Epithelial cell of umbilical artery (primary cell): Measurements from ENCODE around the gene RABGGTA. TPM values are rescaled to one million over a fixed set of nuclear protein-coding genes. Genes with fewer than 3 reads are reported as not detected.

Experiments used
- total RNA-seq: library from RNA; depleted of rRNA; stranded (reverse); fragments of >200 nt; gene quantifications from 2 replicates; pipeline ENCODE4 v1.2.3, GENCODE V29; 2014

RABGGTA gene, protein sequence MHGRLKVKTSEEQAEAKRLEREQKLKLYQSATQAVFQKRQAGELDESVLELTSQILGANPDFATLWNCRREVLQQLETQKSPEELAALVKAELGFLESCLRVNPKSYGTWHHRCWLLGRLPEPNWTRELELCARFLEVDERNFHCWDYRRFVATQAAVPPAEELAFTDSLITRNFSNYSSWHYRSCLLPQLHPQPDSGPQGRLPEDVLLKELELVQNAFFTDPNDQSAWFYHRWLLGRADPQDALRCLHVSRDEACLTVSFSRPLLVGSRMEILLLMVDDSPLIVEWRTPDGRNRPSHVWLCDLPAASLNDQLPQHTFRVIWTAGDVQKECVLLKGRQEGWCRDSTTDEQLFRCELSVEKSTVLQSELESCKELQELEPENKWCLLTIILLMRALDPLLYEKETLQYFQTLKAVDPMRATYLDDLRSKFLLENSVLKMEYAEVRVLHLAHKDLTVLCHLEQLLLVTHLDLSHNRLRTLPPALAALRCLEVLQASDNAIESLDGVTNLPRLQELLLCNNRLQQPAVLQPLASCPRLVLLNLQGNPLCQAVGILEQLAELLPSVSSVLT
- 13.2 and 27.3 TPM in 2 replicates for total RNA-seq

DNA sequence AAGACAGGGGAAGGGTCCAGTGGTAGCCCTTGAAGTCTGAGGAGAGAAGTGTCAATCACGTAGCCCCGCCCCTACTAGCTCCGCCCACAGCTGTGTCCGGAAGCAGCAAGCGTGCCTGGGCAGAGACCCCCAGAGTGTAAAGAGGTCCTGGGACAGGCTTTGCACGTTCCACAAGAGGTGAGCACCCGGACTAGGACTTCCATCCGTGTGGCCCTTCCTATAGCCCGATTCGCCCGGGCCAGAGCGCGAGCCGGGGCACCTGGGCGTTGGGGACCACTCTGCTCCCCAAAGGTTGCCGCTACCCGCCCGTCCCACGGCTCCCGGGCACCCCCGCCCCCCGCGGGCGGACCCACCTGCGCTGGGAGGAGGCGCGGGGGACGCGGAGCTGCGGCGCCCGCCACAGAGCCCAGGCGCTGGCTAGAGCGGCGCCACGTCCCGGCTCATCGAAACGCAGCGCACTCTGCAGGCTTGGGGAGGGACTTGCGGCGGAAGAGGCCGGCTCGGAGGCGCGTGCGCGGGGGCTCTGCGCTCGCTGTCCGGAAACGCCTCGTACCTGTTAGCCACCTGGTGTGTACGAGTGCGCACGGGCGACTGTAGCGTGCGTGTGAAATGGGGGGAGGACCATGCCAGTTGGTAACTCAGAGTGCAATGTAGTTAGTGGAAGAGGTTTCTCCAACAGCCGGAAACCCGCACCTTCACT lies at the start of gene RABGGTA:
TSS of gene RABGGTA (minus strand) at position 464 of the 700 bp plus-strand sequence. CDS start 482 bp downstream, outside the sequence.

DNA sequence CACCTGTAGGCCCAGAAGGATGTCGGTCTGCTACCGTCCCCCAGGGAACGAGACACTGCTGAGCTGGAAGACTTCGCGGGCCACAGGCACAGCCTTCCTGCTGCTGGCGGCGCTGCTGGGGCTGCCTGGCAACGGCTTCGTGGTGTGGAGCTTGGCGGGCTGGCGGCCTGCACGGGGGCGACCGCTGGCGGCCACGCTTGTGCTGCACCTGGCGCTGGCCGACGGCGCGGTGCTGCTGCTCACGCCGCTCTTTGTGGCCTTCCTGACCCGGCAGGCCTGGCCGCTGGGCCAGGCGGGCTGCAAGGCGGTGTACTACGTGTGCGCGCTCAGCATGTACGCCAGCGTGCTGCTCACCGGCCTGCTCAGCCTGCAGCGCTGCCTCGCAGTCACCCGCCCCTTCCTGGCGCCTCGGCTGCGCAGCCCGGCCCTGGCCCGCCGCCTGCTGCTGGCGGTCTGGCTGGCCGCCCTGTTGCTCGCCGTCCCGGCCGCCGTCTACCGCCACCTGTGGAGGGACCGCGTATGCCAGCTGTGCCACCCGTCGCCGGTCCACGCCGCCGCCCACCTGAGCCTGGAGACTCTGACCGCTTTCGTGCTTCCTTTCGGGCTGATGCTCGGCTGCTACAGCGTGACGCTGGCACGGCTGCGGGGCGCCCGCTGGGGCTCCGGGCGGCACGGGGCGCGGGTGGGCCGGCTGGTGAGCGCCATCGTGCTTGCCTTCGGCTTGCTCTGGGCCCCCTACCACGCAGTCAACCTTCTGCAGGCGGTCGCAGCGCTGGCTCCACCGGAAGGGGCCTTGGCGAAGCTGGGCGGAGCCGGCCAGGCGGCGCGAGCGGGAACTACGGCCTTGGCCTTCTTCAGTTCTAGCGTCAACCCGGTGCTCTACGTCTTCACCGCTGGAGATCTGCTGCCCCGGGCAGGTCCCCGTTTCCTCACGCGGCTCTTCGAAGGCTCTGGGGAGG lies 39.5 kb upstream of the RABGGTA start, which contains the start of gene LTB4R:
TSS of gene LTB4R (plus strand) at position 857 of the 959 bp plus-strand sequence. CDS start 4,150 bp downstream, outside the sequence.

DNA sequence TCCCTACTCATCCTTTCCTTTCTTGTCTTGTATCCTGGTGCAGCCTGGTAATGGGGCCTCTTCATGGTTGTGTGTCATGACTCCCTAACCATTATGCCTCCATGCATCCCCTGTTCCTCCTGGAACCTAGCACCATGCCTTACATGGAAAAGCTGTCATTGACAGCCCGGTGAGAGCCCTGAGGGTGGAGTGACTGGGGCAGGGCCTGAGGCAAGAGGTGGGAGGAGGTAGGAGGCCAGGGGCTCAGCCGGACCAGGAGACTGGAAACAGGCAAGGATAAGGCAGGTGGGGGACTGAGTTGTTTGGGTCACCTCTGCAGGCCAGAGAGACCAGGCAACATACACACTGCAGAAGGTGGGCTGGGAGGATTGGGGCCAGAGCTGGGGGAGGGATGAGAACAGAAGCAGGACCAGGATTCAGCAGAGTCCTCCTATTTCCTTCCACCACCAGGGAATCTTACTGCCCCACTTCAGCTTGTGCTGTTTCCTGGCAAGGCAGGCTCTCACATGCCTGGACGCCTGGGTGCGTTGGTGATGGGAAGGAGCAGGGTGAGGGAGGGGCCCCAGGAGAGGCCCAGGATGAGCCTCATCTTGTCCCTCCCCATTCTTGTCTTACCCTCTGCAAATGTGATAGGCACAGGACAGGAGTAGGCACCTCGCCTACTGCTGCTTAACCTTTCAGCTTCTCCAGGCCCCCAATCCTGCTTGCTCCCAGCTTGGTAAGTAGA lies 38.3 kb upstream of the RABGGTA start, which contains the start of gene LTB4R2:
TSS of gene LTB4R2 (plus strand) at position 603 of the 727 bp plus-strand sequence. CDS start 525 bp downstream, outside the sequence.

DNA sequence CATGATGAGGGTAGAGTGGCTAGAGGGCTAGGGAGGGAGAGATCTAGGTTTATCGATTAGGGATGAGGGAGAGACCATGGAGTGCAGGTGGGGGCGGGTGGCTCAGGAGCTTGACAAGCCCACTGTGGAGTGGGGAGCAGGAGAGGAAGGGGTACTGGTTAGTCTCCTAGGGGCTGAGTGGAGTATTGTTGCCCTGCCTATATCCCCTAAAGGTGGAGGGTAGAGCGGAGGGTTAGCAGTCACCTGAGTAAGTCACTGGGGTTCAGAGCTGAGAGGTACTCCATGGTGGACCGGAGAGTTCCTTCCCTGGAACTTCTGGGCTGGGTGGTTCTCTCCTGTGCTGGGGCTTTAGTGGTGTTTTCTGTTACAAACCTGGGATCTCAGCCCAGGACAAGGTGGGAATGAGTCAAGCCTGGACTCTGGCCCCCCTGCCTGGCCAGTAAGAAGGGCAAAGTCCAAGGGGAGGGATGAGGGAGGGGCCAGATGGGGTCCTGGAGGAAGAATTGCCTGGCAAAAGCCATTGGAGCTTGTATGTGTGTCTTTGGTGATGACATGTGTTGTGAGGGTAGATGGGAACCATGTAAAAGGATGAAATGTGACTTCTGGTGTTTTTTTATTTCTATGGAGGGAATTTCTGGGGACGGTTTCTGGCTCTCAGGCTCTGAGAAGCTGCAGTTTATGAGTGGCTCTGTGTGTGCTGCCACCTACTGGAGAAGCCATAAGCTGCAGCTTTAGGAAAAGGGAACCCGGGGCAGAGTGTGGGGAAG lies 36.4 kb upstream of the RABGGTA start, which contains the start of gene CIDEB:
TSS of gene CIDEB (minus strand) at position 403 of the 767 bp plus-strand sequence. CDS start at position 284, 119 bp downstream.

DNA sequence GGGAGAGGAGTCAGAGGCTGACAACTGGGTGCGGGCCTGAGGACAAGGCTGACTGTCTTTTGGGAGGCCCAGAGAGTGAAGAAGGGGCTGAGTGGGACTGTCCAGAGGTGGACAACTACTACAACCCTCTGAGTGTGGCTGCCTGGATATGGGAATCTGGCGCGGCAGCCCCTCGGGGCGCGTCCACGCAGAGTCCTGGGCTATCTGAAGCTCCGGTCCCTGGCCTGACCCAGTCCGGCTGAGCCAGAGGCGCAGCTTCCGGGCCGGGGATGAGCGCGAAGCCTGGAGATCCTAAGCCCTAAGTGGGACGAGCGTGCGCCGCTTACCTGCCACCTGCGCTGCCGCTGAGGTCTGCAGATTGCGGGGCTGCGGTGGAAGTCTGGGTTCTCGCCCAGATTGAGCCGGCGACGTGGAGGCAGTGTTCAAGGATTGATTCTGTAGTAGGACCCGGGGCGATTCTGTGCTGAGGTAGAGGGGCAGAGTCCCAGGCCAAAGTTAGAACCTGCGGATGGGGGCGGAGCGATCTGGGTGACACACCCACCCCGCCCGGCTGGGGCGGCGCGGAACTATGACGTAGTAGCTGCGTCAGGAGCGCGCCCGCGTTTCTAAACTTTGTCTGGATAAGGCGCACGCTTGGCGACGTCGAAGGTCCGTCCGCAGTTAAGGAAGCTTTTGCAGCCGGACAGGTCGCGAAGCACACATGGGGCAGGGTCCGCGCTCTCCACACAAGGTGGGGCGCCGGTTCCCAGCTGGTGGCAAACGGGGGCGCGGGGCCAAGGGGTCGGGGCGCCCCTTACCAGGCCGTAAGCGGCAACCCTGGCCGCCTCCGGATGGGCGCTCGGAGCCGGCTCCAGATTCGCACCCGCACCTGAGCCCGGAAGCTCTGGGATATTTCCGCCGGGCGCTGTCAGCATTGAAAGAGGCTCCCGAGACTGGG lies 28.1 kb upstream of the RABGGTA start, which contains the start of the genes DHRS1 and NOP9:
TSS of gene DHRS1 (minus strand) at position 526 of the 937 bp plus-strand sequence. CDS start 674 bp downstream, outside the sequence.
TSS of gene NOP9 (plus strand) at position 596 of the 937 bp plus-strand sequence. CDS start at position 701, 105 bp downstream.

DNA sequence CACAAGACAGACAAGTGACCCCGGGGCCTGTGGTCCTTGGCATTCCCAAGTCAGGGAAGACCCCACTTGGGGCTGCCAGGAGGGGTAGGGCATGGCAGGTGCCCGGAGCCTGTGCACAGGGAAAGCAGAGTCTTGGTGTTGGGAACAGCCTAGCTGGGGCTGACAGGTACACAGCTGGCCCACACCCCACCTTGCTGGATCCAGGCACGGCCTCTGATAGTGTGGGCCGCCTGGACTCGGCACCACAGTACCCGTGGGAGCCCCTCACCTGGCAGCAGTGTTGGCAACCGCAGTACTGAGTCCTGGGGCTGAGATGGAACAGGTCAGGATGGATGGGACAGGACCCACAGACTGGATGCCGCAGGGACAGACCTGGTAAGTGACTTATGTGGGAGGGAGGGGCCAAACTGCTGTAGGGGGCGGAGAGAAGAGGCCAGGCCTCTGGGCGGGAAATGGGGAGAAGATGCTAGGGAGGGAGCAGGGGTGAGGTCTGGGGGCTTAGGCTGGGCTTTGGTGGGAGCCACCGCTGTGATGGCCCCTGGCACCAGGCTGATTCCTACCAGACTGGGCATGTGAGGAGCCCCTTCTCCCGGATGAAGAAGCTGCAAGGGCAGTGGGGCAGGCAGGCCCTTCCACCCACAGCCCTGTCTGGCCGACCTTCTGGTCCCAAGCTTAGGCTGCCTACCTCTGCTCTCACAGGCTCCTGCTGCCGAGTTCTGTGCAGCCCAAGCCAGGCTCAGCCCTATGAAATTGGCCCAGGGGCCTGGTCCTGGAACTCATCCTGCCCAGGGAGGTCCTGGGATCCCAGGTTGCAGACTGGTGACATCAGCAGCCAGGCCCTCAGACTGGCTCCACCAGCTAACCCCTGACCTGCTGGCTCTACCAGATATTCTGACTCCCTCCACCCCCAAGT lies 8.3 kb downstream of the RABGGTA start, which contains the start of gene TGM1:
TSS of gene TGM1 (minus strand) at position 357 of the 913 bp plus-strand sequence. CDS start 825 bp downstream, outside the sequence.

DNA sequence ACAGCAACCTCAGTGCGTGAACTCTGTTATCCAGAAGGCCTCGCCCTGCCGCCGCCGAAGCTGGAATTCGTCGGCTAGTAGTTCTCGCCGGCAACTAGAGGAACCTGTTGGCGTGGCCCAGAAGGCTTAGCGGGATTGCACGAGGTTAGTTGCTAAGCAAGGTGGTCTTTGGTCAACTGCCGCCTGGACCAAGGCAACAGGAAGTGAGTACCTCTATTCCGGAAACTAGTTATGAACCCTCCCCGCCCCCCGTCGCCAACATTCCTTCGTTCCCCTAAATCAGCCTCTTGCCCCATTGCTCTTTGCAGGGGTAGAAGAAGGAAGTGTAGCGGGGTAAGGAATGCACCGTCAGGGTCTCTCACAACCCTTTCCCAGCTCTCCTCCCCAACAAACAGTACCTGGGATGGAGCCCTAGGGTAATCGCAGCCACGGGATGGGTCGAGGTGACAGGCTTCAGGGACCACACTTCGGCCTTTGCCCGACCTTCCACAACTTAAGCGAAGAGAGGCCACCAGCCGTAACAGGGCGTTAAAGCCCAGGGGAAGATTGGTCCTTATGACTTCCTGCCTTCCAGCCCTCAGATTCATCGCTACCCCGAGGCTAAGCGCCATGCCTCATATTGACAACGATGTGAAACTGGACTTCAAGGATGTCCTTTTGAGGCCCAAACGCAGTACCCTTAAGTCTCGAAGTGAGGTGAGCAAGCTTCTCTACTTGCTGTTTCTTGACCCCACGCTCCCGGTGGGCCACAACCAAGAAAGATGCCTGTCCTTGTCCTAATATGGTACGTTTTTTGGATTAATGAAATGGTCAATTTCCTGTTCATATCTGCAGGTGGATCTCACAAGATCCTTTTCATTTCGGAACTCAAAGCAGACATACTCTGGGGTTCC lies 38.5 kb downstream of the RABGGTA start, which contains the start of gene GMPR2:
TSS of gene GMPR2 (plus strand) at position 285 of the 893 bp plus-strand sequence. CDS start at position 610, 325 bp downstream.

DNA sequence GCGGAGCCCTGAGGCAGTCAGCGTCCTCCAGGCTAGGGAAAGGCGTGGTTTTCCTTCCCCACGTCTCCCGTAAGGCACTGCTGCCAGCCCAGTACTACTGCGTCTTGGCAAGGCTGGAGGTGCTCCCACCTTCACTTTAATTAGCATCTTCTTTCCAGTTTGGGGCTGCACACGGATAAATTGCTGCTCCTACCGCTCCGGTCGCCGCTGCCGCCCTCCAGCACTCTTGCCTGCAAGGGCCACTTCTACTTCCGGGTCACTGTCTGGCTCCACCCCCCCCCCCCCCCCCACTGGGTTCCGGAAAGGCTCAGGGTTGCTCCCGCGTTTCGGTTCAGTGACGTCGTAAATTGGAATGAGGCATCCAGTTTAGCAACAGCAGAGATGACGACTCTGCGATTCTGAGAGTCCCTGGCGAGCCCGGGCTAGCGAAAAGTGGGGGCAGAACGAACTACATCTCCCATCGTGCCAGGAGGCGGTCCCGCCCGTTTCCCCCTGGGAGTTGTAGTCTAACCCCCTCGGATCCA lies 39.2 kb downstream of the RABGGTA start, which contains the start of gene NEDD8:
TSS of gene NEDD8 (minus strand) at position 247 of the 524 bp plus-strand sequence. CDS start at position 147, 100 bp downstream.

Other genes starting within 250 kb of the RABGGTA start
- not detected in 2 replicates for gene CARMIL3, start 219.6 kb downstream of the RABGGTA start, total RNA-seq
- gene CPNE6, start 200.0 kb downstream of the RABGGTA start, total RNA-seq = not detected in 2 replicates
- 10.4 and 21.4 TPM in 2 replicates for gene PCK2, start 177.3 kb downstream of the RABGGTA start, total RNA-seq
- 43.5 and 91.6 TPM in 2 replicates for gene DCAF11, start 156.8 kb downstream of the RABGGTA start, total RNA-seq
- gene NRL, start 156.6 kb downstream of the RABGGTA start, total RNA-seq = 0.32 and 0.76 TPM in 2 replicates
- gene FITM1, start 140.9 kb downstream of the RABGGTA start, total RNA-seq = under 0.01 TPM in 1 of 2 replicates, not detected in the other
- gene PSME1, start 135.4 kb downstream of the RABGGTA start, total RNA-seq = 105 and 223 TPM in 2 replicates
- 30.5 and 34.3 TPM in 2 replicates for gene EMC9, start 130.0 kb downstream of the RABGGTA start, total RNA-seq
- gene PSME2, start 125.0 kb downstream of the RABGGTA start, total RNA-seq = 88.0 and 158 TPM in 2 replicates
- gene RNF31, start 124.1 kb downstream of the RABGGTA start, total RNA-seq = 37.4 and 47.7 TPM in 2 replicates
- gene IRF9, start 110.3 kb downstream of the RABGGTA start, total RNA-seq = 36.4 and 131 TPM in 2 replicates
- gene REC8, start 99.5 kb downstream of the RABGGTA start, total RNA-seq = 2.6 and 13.4 TPM in 2 replicates
- gene IPO4, start 82.8 kb downstream of the RABGGTA start, total RNA-seq = 33.1 and 43.2 TPM in 2 replicates
- gene TM9SF1, start 76.2 kb downstream of the RABGGTA start, total RNA-seq = 48.7 and 71.6 TPM in 2 replicates
- not detected in 2 replicates for gene TSSK4, start 65.9 kb downstream of the RABGGTA start, total RNA-seq
- 28.3 and 54.1 TPM in 2 replicates for gene CHMP4A, start 58.1 kb downstream of the RABGGTA start, total RNA-seq
- 16.9 and 28.1 TPM in 2 replicates for gene MDP1, start 55.5 kb downstream of the RABGGTA start, total RNA-seq
- gene NEDD8, start 39.2 kb downstream of the RABGGTA start, total RNA-seq = 201 and 492 TPM in 2 replicates
- 81.2 and 135 TPM in 2 replicates for gene GMPR2, start 38.7 kb downstream of the RABGGTA start, total RNA-seq
- 58.2 and 60.7 TPM in 2 replicates for gene TINF2, start 29.0 kb downstream of the RABGGTA start, total RNA-seq
- 0.65 and 0.91 TPM in 2 replicates for gene TGM1, start 8.4 kb downstream of the RABGGTA start, total RNA-seq
- gene DHRS1, start 28.2 kb upstream of the RABGGTA start, total RNA-seq = 3.6 and 19.0 TPM in 2 replicates
- 22.4 and 26.6 TPM in 2 replicates for gene NOP9, start 28.3 kb upstream of the RABGGTA start, total RNA-seq
- gene CIDEB, start 36.4 kb upstream of the RABGGTA start, total RNA-seq = 0.32 and 3.2 TPM in 2 replicates
- 2.6 and 5.0 TPM in 2 replicates for gene LTB4R2, start 38.5 kb upstream of the RABGGTA start, total RNA-seq
- gene LTB4R, start 39.9 kb upstream of the RABGGTA start, total RNA-seq = 0.65 and 3.0 TPM in 2 replicates
- gene ADCY4, start 63.5 kb upstream of the RABGGTA start, total RNA-seq = 20.1 and 36.6 TPM in 2 replicates
- 5.5 and 6.7 TPM in 2 replicates for gene RIPK3, start 68.4 kb upstream of the RABGGTA start, total RNA-seq
- 21.8 and 25.1 TPM in 2 replicates for gene NFATC4, start 96.6 kb upstream of the RABGGTA start, total RNA-seq
- 12.2 and 14.3 TPM in 2 replicates for gene NYNRIN, start 127.4 kb upstream of the RABGGTA start, total RNA-seq
- gene CBLN3, start 158.1 kb upstream of the RABGGTA start, total RNA-seq = 0.32 and 0.76 TPM in 2 replicates
- 62.0 and 71.4 TPM in 2 replicates for gene KHNYN, start 158.4 kb upstream of the RABGGTA start, total RNA-seq
- 8.1 and 9.6 TPM in 2 replicates for gene SDR39U1, start 171.2 kb upstream of the RABGGTA start, total RNA-seq
- not detected in 2 replicates for gene CMA1, start 236.7 kb upstream of the RABGGTA start, total RNA-seq